GM19397 (cell line): Measurements from ENCODE around the gene BLOC1S5.
"Not testable (repeated sequence)": the region's sequence is repeated elsewhere in the genome, so short reads cannot be mapped to it uniquely, and the experiment has no call there.

Experiments used
- ATAC-seq: cut with Tn5 transposase; IDR thresholded peaks from one replicate; pipeline ENCODE4 v1.9.1; 2021; ENCODE audit warnings: mild to moderate bottlenecking, moderate library complexity; ENCODE audit not compliant: unreplicated experiment

Gene BLOC1S5

GRCh38 chr6:8047541-8048292 is 16.5 kb downstream of the BLOC1S5 start:
- ATAC-seq: no peak

DNA sequence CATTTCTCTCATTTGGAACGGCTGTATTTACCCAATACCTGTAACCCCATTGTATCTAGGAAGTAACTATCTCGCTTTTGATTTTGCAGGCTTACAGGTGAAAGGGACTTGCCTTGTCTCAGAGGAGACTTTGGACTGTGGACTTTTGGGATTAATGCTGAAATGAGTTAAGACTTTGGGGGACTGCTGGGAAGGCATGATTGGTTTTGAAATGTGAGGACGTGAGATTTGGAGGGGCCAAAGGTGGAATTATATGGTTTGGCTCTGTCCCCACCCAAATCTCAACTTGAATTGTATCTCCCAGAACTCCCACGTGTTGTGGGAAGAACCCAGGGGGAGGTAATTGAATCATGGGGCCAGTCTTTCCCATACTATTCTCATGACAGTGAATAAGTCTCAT is 18.4 kb downstream of the BLOC1S5 start:
- ATAC-seq: not testable (repeated sequence)

GRCh38 chr6:8043221-8043620 is 21.0 kb downstream of the BLOC1S5 start:
- no peak for ATAC-seq

DNA sequence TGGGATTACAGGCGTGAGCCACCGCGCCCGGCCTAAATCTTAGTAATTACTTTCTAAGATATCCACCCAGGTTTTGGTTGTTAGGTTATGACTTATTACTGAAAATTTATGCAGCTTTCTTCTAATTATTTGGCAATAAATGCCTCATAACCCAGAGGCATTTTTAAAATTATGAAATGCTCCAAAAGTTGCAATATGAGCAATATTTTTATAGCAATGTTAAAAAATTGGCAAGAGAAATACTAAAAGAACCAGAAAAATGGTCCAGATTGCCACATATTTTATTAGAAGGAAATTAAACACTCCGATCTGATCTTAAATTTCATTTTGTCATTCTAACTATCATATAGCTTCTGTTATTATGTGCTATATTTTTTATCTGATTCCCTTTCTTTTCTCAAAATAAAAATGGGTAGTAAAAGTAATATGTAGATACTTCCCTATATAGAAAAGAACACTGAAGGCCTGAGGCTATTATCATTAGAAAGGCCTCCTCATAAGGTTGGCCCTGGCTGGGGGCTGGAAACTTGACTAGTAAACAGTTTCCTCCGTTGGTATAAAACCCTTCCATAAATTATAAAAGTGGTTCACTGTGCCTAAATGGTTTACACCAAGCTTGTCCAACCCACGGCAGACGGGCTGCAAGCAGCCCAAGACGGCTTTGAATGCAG is 22.1 kb downstream of the BLOC1S5 start:
- no peak for ATAC-seq

- not testable (repeated sequence) for ATAC-seq
Measured at GRCh38 chr6:8034107-8034506, 30.1 kb downstream of the BLOC1S5 start.

DNA sequence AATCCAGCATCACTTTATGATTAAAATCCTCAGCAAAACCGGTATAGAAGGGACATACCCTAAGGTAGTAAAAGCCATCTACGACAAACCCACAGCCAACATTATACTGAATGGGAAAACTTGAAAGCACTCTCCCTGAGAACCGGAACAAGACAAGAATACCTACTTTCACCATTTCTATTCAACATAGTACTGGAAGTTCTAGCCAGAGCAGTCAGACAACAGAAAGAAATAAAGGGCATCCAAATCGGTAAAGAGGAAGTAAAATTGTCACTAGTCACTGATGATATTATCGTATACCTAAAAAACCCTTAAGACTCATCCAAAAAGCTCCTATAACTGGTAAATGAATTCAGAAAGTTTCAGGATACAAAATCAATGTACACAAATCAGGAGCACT is 33.3 kb downstream of the BLOC1S5 start:
- ATAC-seq: no peak

- ATAC-seq: no peak
Measured at GRCh38 chr6:8029243-8029870, 34.8 kb downstream of the BLOC1S5 start.

- no peak for ATAC-seq
Measured at GRCh38 chr6:8027965-8028651, 36.1 kb downstream of the BLOC1S5 start.

GRCh38 chr6:8026800-8027199 is 37.4 kb downstream of the BLOC1S5 start:
- no peak for ATAC-seq

DNA sequence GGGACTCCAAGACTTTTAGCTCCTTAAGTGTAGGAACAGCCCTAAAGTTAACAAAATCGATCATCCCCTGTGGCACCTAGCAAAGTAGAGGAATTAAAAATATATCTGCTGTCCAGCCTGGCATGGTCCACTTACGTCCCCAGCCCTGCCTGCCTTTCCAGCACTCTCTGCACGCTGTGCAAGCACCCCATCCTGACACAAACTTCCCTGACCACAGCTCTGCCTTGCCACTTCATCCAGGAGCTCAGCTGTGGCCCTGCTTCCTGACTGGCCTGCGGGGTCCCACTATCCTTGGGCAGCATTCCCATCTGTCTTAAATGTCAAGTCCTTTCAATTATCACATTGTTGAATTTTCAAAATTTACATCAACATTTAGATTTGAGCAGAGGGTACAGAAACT is 39.0 kb downstream of the BLOC1S5 start:
- ATAC-seq: no peak

- ATAC-seq: no peak
Measured at GRCh38 chr6:8023638-8024037, 40.6 kb downstream of the BLOC1S5 start.

DNA sequence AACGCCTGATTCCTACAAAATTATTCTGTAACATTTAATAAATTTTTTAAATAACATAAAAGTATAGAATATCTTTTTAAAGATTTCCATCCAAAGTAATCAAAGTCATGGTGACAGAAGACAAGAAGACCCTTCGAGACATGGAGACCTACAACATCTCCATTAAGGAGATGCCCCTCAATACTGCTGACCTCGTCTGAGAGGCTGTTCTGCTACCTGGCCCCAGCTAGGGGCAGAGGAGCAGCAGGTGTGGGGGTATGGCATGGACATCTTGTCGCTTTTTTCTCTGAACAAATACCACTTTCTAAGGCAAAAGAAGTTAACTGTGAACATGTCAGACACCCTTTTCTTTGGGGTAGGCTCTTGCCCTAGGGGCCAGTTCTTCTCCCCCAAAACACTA is 44.1 kb downstream of the BLOC1S5 start:
- no peak for ATAC-seq

DNA sequence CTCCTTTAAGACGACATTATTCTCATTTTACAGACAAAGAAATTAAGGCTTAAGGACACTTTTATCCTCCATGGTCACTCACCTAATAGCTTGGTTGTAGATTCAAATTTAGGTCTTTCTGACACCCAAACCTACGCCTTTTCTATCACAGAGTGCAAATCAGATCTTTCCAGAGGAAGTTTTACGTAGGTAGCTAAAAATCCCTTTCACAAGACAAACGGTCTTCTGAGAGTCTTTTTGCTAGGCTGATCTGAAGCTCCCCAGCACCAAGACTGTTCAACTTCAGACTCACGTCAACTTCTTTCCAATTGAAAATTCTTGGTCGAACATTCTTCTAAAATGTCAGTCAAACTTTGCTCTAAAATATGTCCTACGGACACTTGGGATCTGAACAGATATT is 46.5 kb downstream of the BLOC1S5 start:
- no peak for ATAC-seq

DNA sequence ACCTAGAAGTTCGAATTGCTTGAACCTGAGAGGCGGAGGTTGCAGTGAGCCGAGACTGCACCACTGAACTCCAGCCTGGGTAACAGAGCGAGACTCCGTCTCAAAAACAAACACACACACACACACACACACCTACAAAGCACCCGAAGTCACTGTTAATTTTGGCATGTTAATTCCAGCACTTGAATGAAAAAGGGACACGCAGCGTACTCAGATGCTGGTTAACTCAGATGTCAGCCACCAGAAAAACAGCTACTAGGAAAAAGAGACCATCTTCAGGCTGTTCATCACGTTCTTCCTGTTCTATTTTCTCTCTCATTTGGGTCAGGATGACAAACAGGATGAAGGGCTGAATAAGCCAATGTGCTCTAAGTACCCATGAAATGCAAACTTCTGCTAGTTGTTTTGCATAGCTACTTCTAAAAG is 46.9 kb downstream of the BLOC1S5 start:
- no peak for ATAC-seq

DNA sequence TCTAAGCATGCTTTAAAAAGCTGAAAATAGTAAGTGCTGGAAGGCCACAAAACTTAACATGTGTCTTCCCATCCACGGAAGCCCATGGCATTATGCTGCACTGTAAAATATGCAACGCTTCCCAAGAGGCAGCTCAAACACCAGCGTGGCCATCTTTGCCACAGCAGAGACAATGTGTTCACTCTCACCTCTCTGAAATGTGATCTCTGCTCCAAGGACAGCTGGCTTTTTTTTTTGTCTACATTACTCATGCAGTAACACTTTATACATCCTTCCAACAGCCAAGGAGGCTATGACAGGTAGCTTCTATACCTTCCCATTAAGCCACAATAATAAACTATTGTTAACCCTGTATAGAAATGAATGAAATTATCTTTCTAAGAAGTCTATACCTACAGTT is 49.2 kb downstream of the BLOC1S5 start:
- no peak for ATAC-seq

- no peak for ATAC-seq
Measured at GRCh38 chr6:8013763-8014162, 50.4 kb downstream of the BLOC1S5 start.

DNA sequence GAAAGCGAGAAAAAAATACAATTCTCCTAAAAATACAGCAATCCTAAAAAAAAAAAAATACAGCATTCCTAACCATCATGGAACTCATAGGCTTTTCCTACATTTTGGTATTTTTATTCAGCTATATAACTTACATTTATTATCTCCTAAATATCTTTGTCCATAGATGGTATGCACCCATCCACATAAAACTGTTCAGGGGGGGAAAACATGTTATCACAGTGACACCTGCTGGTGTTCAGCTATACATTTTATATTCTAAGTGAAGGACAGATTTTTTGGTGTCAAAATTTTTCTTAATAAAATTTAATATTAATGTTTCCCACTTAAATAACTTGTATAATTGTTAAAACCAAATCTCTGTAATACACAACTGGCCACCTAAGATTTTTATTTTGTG is 58.0 kb downstream of the BLOC1S5 start:
- no peak for ATAC-seq

DNA sequence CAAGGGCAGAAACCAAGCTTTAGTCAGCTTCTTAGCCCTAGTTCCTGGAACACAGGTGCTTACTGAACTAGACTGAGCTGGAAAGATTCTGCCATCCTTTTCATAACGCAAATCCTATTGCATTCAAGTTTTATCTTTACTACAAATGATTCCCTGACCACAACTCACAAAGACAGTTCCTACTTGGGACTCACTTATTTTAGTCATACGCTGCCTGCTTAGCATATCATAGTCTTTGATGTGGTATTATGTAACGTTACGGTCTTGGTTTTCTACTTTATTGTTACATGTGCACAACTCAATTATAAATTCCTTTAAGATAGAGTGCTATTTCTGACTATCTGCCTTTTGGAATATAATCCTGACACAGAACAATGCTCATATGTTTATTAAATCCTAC is 59.1 kb downstream of the BLOC1S5 start:
- ATAC-seq: no peak

- no peak for ATAC-seq
Measured at GRCh38 chr6:8000636-8001035, 63.6 kb downstream of the BLOC1S5 start.

GRCh38 chr6:8000188-8000596 is 64.0 kb downstream of the BLOC1S5 start:
- ATAC-seq: no peak

DNA sequence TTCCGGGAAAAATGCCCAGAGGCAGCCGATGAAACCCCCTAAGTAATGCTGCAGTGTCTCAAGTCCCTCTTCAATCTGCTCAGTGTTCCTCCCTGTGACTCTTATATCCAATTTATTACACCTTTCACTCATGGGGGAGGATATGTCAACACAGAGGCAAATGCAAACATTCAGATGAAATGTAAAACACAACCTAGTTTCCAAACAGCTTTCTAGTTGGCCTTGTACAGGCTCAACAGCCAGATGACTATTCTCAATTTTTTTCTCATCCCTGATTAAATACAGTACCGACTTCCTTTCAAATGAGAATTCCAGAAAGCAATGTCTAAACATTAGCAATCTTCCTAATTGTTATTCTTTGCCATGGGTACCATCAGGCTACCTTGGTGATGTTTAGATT is 65.0 kb downstream of the BLOC1S5 start:
- ATAC-seq: no peak
